BJ (cell line): ENCODE measurements around the gene EGFLAM. TPM values are rescaled to one million over a fixed set of nuclear protein-coding genes. Genes with fewer than 3 reads are reported as not detected.

ENCODE experiments used
- CTCF ChIA-PET: fragments of 350-600 bp; formaldehyde crosslinking; extraction: SDS; loops from one replicate; lab custom pipeline; 2021; ENCODE audit warnings: antibody characterized with exemption, inconsistent platforms; lab: Yijun Ruan, JAX
- POLR2A ChIA-PET: fragments of 300-600 bp; sonication (Branson Sonifier 250); formaldehyde crosslinking; extraction: SDS; loops from one replicate; lab custom pipeline; 2021; ENCODE audit warnings: antibody characterized with exemption; lab: Charles Lee
- DNase-seq: peaks from one replicate; pipeline ENCODE4 v3.0.0-alpha.2; 2011; ENCODE audit warnings: low read depth
- H3K27me3 ChIP-seq: 2 replicates; pipeline ENCODE4 v1.6.0; 2011; ENCODE audit warnings: low read length; ENCODE audit not compliant: control insufficient read depth, insufficient read depth
- H3K36me3 ChIP-seq: 2 replicates; pipeline ENCODE4 v1.5.1; 2011; ENCODE audit warnings: low read length; ENCODE audit not compliant: control insufficient read depth, insufficient read depth
- H3K4me3 ChIP-seq: 2 replicates; pipeline ENCODE4 v1.5.1; 2011; ENCODE audit warnings: low read depth, mild to moderate bottlenecking, control low read depth, low read length
- polyA plus RNA-seq: library from polyadenylated mRNA; depleted of rRNA; stranded (reverse); fragments of >200 nt; gene quantifications from 2 replicates; pipeline ENCODE4 v1.2.3, GENCODE V29; 2011
- TF ChIP-seq, protein P1 (sequence below): IDR thresholded peaks from 2 replicates; pipeline ENCODE4 v1.5.1; 2011; ENCODE audit warnings: low read depth, mild to moderate bottlenecking, control low read depth, inconsistent platforms, low read length, moderate library complexity; ENCODE audit not compliant: insufficient read depth

The EGFLAM gene
- polyA plus RNA-seq, 1 experiment = 3.9 TPM

- ChIA-PET POLR2A (no interaction called here), CTCF (interaction anchor here (1.2 to 1.5 kb wide), 2 partner anchors 9 to 18 kb away, joined by 3 to 4 read pairs; no protein-coding TSS in a partner anchor)
These were observed 26.0 kb downstream of the EGFLAM start for GRCh38 chr5:38284384-38284783.

DNA sequence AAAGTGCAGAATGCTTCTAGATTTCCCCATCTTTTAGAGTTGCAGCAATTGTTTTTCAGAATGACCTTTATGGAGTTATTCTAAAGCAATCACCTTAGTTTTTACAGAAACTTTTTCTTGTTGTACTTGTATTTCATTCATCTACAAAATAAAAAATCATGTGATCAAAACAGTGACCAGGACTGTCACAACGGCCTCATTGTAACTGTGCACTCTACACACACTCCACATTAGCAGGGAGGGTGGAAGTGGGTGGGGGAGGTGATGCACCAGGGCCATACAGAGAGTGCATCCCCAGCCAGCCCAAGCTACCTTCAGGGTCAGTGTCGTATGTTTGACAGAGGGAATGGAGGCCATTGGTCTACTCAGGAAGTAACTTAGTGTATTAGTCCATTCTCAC is 26.9 kb downstream of the EGFLAM start:
- Histone ChIP-seq H3K36me3 (no peaks in the 10 kb centered on the region), H3K4me3 (no peak overlapping the region), H3K27me3 (no peaks in the 10 kb centered on the region; the same call in 1 of the 2 replicates)
- no peak for DNase-seq
- CTCF ChIA-PET = interaction anchor here (1.2 kb wide), 1 partner anchor 19 kb away, joined by 4 read pairs; no protein-coding TSS in a partner anchor
- TF ChIP-seq, protein P1, sequence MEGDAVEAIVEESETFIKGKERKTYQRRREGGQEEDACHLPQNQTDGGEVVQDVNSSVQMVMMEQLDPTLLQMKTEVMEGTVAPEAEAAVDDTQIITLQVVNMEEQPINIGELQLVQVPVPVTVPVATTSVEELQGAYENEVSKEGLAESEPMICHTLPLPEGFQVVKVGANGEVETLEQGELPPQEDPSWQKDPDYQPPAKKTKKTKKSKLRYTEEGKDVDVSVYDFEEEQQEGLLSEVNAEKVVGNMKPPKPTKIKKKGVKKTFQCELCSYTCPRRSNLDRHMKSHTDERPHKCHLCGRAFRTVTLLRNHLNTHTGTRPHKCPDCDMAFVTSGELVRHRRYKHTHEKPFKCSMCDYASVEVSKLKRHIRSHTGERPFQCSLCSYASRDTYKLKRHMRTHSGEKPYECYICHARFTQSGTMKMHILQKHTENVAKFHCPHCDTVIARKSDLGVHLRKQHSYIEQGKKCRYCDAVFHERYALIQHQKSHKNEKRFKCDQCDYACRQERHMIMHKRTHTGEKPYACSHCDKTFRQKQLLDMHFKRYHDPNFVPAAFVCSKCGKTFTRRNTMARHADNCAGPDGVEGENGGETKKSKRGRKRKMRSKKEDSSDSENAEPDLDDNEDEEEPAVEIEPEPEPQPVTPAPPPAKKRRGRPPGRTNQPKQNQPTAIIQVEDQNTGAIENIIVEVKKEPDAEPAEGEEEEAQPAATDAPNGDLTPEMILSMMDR = no peak
- POLR2A ChIA-PET = no interaction called here

More at GRCh38 chr5:38284384-38284783, 26.0 kb downstream of the EGFLAM start:
- no peaks in the 10 kb centered on the region for H3K27me3 ChIP-seq
- H3K36me3 ChIP-seq = no peaks in the 10 kb centered on the region
- TF ChIP-seq, protein P1 = no peak
- no peak for DNase-seq
- H3K4me3 ChIP-seq = no peak overlapping the region

DNA sequence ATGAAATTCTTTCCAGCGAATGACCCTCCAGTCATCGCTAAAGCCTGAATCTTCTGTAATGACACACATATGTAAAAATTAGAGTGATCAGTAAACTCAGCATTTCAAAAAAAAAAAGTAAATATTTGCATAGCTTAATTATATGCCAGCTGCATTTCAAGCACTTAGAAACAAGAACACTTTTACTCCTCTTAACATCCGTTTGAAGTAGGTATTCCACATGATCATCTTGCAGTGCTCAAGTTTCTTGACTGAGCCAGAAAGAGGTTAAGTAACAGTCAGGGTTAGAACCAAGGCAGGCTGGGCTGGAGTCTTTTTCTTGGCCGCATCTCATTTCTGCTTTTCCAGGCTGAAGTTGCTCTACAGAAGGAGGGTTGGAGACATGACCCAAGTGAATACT is 27.6 kb downstream of the EGFLAM start:
- ChIA-PET CTCF (interaction anchor here (1.2 kb wide), 1 partner anchor 20 kb away, joined by 7 read pairs; no protein-coding TSS in a partner anchor), POLR2A (no interaction called here)
- H3K4me3 ChIP-seq = no peak overlapping the region
- TF ChIP-seq, protein P1 = no peak
- no peaks in the 10 kb centered on the region; the same call in 1 of the 2 replicates for H3K27me3 ChIP-seq
- no peak for DNase-seq
- H3K36me3 ChIP-seq = no peaks in the 10 kb centered on the region

- TF ChIP-seq, protein P1 = no peak
- Histone ChIP-seq H3K27me3 (no peaks in the 10 kb centered on the region; the same call in 1 of the 2 replicates), H3K36me3 (no peaks in the 10 kb centered on the region), H3K4me3 (no peak overlapping the region)
- CTCF ChIA-PET = interaction anchor here (1.2 kb wide), 2 partner anchors 11 to 21 kb away, joined by 3 to 7 read pairs; no protein-coding TSS in a partner anchor
- DNase-seq = no peak
- POLR2A ChIA-PET = no interaction called here
These were observed 28.8 kb downstream of the EGFLAM start for GRCh38 chr5:38287124-38287523.

GRCh38 chr5:38289457-38289856 is 31.1 kb downstream of the EGFLAM start:
- no peaks in the 10 kb centered on the region for H3K36me3 ChIP-seq
- DNase-seq = no peak
- CTCF ChIA-PET = interaction anchor here (1.8 kb wide), 1 partner anchor 18 kb away, joined by 3 read pairs; no protein-coding TSS in a partner anchor
- H3K27me3 ChIP-seq = no peaks in the 10 kb centered on the region; the same call in 1 of the 2 replicates
- TF ChIP-seq, protein P1 = no peak
- POLR2A ChIA-PET = no interaction called here
- H3K4me3 ChIP-seq = no peak overlapping the region
